NCI-H1694 (cell line): ENCODE results near the gene IYD.
"Not testable (repeated sequence)": the region's sequence is repeated elsewhere in the genome, so short reads cannot be mapped to it uniquely, and the experiment has no call there.

Experiments
- DNase-seq: peaks from one replicate; lab custom pipeline; 2025; lab: John Stamatoyannopoulos, UW

The IYD gene

GRCh38 chr6:150435360-150435759, 66.5 kb downstream of the IYD start:
- DNase-seq, result no peak

- DNase-seq, result no peak
Measured at GRCh38 chr6:150435832-150436231, 67.0 kb downstream of the IYD start.

GRCh38 chr6:150439373-150439772, 70.6 kb downstream of the IYD start:
- no peak for DNase-seq

- DNase-seq, result no peak
Measured at GRCh38 chr6:150443621-150444020, 74.8 kb downstream of the IYD start.

- DNase-seq, result no peak
Measured at GRCh38 chr6:150444308-150444707, 75.5 kb downstream of the IYD start.

GRCh38 chr6:150445486-150445885, 76.7 kb downstream of the IYD start:
- DNase-seq, result no peak

- DNase-seq, result no peak
Measured at GRCh38 chr6:150448221-150448620, 79.4 kb downstream of the IYD start.

- not testable (repeated sequence) for DNase-seq
Measured at GRCh38 chr6:150449055-150449454, 80.2 kb downstream of the IYD start.

GRCh38 chr6:150450918-150451317, 82.1 kb downstream of the IYD start:
- no peak for DNase-seq

GRCh38 chr6:150451807-150452427, 83.1 kb downstream of the IYD start:
- DNase-seq, result no peak

- DNase-seq, result no peak
Measured at GRCh38 chr6:150452428-150453243, 83.8 kb downstream of the IYD start.

GRCh38 chr6:150453357-150453756, 84.5 kb downstream of the IYD start:
- DNase-seq, result no peak
